Measurements from ENCODE around the gene HRH3.

DNA sequence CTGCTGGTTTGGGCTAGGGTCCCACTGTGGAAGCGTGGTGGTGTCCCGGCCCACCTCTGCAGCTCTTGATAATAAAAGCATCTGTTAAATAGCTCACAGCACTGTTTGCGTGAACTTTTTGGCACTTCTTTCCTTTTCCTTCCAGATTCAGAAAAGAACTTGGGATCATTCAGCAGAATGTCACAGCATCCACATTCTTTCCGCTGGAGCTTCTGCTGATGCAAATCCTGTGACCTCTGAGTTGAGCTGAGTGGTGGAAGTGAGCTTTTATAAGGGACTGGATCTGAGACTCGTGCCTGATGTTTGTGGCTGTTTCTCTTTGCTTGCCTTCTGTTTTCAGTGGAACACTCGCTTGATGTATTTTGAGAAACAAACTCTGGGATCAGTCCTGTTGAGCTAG lies 22.1 kb upstream of the HRH3 start:
- TF ChIP-seq, protein P1, sequence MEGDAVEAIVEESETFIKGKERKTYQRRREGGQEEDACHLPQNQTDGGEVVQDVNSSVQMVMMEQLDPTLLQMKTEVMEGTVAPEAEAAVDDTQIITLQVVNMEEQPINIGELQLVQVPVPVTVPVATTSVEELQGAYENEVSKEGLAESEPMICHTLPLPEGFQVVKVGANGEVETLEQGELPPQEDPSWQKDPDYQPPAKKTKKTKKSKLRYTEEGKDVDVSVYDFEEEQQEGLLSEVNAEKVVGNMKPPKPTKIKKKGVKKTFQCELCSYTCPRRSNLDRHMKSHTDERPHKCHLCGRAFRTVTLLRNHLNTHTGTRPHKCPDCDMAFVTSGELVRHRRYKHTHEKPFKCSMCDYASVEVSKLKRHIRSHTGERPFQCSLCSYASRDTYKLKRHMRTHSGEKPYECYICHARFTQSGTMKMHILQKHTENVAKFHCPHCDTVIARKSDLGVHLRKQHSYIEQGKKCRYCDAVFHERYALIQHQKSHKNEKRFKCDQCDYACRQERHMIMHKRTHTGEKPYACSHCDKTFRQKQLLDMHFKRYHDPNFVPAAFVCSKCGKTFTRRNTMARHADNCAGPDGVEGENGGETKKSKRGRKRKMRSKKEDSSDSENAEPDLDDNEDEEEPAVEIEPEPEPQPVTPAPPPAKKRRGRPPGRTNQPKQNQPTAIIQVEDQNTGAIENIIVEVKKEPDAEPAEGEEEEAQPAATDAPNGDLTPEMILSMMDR (IDR thresholded peaks at IDR 0.05) = no peak
- TF ChIP-seq POLR2AphosphoS5 (IDR thresholded peaks at IDR 0.05) (no peak), POLR2A (IDR thresholded peaks at IDR 0.05) (no peak)

All from prostate gland (tissue), 2 donors.